VCaP (cell line): ENCODE results near the gene PHF21A.

ENCODE experiments used
- H3K27ac ChIP-seq: fragments of 450-650 bp; 2 replicates; pipeline ENCODE4 v1.5.1; 2017
- CTCF ChIP-seq: fragments of 450-650 bp; conservative IDR thresholded peaks from 2 replicates; pipeline ENCODE4 v1.5.1; 2017; ENCODE audit warnings: mild to moderate bottlenecking, moderate library complexity

Gene PHF21A

GRCh38 chr11:45894555-45895247 is 226.6 kb downstream of the PHF21A start:
- H3K27ac ChIP-seq: no peak overlapping the region
- TF ChIP-seq CTCF: no peak

DNA sequence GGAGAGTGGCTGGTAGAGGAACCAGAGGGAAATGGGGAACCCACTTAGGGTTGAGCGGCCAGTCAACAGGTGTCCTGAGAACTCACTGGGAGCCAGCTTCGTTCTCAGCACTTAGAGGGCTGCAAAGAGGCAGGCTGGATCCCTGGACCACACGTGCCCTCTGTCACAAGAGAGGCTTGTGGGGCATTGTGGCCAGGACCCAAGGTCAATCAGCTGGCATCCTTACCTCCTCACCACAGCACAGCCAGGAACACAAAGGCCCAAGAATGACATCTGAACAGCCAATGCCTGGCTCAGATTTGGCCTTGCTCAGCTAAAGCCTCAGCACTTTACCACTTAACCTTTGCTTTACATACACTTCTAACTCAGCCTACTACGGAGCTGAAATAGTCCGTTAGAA is 228.4 kb downstream of the PHF21A start:
- H3K27ac ChIP-seq: no peak overlapping the region
- TF ChIP-seq CTCF: no peak

DNA sequence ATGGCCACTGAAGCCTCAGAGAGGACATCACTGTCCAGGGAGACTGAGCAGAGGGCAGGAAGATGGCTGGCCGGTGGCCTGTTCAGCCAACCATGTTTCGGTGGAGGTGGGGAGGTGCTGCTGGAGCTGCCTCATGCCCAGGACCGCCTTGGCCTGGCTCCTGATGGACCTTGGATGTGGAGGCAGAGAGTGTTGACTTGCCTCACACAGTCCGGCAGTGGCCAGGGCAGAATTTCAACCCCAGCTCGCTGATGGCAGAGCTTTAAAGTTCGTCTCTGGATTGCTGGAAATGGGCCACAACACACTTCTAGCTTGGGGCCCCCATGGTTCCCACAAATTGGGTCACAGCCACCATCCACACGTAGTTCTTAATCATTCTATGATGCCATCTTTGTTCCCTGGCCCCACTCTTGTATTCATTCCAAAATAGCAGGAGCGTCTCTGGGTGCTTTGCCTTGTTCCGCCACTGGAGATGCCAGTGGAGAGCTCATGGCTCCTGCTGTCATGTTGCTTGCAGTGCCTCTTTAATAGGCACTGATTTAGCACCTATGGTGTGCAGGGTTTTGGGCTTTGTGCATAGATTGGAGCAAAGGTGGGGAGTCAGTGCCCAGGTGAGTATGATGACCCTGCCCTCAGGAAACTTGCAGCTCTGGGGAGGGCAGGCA is 230.2 kb downstream of the PHF21A start:
- no peak for TF ChIP-seq CTCF
- no peak overlapping the region for H3K27ac ChIP-seq

DNA sequence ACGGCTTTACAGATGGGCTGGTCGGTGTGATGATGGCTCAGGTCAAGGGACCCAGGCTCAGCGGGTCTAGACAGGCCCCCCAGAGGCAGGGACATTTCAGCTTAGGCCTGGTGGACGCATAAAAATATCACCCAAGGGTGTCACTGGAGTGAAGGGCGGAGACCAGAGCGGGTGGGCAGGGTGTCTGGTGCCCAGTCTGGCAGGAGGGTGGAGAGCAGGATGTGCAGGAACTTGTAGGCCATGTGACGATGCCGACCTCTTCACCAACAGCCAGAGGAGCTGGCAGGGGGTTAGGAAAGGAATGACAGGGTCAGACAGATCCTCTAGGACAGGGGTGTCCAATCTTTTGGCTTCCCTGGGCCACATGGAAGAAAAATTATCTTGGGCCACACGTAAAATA is 231.3 kb downstream of the PHF21A start:
- no peak overlapping the region for H3K27ac ChIP-seq
- no peak for TF ChIP-seq CTCF

DNA sequence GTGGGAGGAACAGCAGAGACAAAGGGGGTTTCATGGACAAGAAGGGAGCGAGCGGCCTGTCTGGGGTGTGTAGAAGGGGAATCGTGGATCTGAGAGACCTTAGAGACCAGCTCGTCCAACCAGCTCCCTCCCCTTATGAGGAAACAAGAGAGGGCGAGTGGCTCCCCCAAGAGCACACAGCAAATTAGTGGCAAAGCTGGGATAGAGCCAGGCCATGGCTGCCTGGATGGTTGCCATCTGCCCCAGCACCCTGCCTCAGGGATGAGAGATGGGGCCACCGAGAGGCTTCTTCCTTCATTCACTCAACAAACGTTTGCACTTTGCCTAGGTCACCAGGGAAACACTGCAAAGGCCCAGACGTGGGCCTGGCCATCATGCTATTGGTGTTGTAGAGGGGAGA is 231.7 kb downstream of the PHF21A start:
- TF ChIP-seq CTCF: no peak
- no peak overlapping the region for H3K27ac ChIP-seq

DNA sequence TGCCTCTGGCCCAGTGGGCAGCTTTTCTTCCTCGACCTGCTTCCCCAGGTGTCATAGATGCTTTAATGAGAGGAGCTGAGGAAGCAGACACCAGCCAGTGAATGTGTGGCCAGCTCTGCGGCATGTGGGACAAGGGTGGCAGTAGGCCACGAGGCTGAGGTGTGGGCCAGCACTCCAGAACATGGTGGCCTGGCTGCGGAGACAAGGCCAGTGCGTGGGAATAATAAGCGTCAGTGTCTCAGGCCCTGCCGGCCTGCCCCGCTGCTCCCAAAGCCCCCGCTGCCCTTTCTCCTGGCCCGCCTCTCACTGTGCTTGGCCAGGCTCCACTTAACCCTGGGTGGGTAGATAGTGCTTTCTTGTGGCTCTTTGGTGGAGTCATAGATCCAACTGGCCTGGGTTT is 233.7 kb downstream of the PHF21A start:
- TF ChIP-seq CTCF: no peak

GRCh38 chr11:45886816-45887520 is 234.3 kb downstream of the PHF21A start:
- peak overlapping the region; percentile 93 for H3K27ac ChIP-seq
- no peak for TF ChIP-seq CTCF

More for the DNA sequence above, 233.7 kb downstream of the PHF21A start:
- peak overlapping the region; percentile 93; the same call in 1 of the 2 replicates for H3K27ac ChIP-seq
